Stimulated activated CD4-positive, alpha-beta T cell treated with anti-CD3 and anti-CD28 coated beads, Interleukin-4, amount 100 ng/mL, for 4 hours (primary cell): ENCODE measurements around the gene RTP5.

ENCODE experiments used
- DNase-seq, 2 experiments: peaks; one replicate each; pipeline ENCODE4 v3.0.0-alpha.2; 2020

RTP5 gene

DNA sequence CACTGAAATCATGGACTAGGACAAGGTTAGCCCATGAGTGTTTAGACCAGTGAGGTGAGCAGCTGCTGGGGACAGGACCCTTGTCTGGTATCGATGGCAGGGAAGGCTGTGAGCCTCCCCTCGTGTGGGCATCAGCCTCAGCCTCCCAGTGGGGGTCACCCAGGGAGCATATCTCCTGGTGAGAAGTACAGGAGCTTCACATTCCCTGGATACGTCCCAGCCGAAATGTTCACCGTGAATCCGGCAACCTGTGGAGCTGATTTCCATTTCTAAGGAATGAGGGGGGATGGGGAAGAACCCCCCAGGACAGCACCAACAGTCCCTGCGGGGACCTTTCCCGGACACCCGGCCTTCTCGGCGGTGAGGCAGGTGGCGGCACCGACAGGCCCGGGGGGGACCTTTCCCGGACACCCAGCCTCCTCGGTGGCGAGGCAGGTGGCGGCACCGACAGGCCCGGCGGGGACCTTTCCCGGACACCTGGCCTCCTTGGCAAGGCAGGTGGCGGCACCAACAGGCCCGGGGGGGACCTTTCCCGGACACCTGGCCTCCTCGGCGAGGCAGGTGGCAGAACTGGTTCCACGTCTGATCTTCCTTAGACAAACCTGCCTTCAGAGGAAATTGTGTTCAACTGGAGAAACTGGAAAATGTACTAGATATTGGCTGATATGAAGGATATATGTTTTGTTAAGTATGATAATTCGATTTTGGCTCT lies 21.2 kb downstream of the RTP5 start:
- no peak for DNase-seq

DNA sequence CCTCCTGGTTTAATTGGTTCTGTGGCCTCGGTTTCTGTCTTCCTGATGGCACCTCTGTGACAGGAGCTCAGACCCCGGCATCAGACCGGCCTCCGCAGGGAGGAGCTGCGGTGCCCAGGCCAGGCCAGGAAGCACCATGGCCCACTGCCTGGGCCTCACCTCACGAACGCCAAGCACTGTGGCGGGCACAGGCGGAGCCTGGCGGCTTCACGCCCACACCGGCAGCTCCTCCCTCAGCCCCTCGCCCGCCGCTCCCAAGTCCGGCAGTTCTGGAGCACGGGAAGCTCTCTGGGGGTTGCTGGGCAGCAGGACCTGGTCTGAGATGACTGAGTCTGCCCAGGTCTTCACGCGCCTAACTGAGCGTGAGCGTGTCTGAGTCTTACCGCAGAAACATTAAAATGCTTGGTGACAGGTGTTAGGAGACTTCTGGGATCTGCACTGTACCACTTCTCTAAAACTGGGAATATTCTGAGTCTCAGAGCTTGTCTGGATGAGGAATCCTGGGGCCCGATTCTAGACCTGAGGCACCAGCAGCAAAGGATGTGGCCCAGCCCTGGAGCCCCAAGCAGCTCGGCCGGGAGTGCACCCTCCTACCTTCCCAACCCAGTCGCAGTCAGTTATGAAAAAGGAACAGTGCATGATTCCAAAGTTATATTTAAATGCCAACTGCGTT lies 21.9 kb downstream of the RTP5 start:
- DNase-seq = no peak

DNA sequence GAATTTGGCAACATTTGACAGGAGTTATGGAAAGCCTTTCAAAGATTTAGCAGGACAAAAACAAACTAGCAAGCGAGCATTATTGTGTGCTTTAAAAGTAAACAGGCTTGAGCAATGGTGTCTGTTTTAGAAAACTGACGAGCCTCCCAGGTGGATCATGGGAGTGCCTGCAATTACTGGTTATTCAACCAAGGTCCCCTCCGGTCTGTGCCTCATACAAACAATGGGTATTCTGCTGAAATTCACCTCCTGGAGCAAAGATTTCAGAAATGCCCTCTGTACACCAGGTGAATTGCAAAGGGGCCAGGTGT lies 22.4 kb downstream of the RTP5 start:
- DNase-seq = no peak

DNA sequence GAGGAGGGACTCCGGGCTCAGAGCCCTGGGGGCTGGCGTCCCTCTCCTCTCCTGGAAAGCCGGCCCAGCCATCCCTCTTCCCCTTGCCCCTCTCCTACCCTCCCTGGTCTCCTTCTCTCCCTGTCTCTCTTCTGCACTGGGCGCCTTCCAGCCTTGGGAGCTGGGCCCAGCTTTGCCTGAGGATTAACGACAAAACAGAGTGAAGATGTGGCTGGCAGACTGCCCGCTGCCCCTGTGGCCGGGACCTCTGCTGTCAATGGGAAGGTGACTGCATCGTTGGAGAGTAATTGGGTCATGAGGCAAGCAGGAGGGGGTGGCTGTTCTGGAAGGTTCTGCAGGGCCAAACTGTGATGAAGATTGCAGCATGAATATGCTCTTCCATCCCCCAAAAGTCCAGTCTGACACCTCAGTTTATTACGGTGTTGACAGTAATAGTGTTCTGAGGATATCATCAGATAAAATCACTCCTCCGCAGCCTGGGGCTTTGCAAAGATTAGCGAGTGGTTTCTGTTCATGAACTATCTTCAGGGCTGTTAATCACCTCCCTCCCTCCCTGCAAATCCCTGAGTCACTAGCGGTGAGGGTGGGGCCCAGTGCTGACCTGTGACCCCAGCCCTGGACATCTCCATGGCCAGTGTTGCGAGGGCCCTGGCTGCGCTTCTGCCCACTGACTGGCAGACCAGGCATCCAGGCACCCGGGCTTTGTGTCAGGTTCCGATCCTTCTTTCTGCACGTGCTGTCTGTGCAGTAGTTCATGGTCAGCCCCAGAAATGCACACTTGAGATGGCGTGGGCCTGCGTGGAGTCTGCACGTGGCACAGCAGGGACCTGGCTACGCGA lies 23.0 kb downstream of the RTP5 start:
- DNase-seq = no peak

DNA sequence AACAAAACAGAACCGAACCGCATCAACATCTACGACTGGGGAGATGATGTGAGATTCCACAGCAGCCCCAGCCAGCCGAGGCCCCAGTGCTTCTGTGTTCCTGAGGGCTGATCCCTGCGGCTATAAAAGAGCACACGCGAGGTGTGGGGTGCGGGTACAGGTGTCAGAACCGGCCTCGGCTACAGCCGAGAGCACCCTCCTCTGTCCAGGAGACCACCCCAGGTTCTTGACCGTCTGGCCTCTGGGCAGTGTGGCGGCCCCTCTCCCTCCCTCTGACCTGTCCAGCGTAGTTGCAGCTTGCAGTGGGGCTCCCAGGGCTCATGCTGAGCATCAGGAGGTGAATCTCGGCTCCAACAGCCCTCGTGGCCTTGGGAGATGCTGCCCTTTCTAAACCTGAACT lies 23.7 kb downstream of the RTP5 start:
- DNase-seq = no peak

DNA sequence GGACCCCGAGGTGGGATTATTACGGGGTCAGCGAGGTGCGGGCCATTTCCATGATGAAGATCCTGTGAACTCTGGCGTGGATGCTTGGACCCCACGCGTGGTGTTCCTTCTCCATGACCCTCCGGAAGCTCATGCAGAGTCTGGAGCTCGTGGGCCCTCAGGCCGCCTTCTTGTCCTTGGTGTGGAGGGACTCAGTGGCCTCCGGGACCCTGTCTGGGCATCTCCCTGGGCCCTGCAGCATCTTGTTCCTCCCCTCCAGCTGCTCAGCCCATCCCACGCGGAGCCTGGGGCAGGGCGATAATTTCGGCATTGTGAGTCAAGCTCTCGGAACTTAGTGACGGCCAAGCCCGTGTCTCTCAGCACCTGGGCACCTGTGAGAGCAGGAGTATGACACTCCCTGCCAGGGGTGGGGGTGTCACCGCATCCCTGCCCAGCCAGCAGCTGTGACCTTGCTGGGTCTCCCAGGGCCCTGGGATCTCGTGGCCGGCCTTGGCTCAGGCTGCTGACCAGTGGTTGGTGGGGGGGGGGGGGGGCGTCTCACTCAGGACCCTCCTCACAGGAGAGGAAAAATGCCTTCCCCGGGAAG lies 24.6 kb downstream of the RTP5 start:
- DNase-seq = no peak

DNA sequence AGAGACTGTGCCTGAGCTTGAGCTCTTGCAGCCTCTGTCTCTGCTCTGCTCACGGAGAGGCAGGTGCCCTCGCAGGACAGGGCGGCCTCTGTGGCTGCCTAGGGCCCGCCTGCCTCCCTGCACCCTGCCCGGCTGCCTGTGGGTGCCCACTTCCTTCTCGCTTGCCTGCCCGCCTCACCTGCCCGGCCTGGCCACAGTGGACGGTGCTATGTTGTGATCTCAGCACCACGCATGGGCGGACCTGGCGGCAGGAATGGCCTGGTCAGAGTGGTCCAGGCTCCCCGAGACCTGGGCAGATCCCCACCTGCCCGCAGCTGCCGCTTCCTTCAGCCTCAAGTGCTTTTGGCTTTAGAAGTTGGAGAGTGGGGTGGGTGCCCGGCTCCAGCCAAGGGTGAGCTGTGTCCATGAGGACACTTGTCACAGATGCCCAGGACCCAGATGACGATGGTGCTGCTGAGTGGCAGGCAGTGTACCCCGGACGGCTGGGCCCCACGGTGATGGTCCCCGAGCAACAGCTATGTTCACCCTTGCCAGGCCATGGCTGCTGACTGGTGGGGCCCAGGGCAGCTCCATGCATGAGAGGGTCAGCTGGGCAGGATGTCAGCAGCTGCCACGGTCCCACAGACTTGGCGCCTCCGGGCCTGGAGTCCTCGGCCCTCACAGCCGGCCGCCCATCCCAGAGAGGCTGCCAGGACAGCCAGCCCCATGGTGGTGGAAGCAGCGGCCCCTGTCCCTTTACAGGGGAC lies 25.3 kb downstream of the RTP5 start:
- no peak for DNase-seq

DNA sequence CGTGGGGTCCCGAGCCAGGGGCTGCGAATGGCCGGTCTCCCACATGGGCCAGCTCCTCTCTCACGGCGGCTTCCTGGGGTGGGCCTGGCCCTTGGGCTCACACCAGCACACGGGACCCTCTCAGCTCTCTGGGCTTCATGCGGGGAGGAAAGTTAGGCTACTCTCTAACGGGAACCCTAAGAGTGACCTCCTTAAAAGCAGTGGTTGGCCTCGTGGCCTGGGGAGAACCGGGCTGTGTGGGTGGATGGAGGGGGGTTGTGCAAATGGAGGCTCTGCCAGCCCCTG lies 25.8 kb downstream of the RTP5 start:
- no peak for DNase-seq

DNA sequence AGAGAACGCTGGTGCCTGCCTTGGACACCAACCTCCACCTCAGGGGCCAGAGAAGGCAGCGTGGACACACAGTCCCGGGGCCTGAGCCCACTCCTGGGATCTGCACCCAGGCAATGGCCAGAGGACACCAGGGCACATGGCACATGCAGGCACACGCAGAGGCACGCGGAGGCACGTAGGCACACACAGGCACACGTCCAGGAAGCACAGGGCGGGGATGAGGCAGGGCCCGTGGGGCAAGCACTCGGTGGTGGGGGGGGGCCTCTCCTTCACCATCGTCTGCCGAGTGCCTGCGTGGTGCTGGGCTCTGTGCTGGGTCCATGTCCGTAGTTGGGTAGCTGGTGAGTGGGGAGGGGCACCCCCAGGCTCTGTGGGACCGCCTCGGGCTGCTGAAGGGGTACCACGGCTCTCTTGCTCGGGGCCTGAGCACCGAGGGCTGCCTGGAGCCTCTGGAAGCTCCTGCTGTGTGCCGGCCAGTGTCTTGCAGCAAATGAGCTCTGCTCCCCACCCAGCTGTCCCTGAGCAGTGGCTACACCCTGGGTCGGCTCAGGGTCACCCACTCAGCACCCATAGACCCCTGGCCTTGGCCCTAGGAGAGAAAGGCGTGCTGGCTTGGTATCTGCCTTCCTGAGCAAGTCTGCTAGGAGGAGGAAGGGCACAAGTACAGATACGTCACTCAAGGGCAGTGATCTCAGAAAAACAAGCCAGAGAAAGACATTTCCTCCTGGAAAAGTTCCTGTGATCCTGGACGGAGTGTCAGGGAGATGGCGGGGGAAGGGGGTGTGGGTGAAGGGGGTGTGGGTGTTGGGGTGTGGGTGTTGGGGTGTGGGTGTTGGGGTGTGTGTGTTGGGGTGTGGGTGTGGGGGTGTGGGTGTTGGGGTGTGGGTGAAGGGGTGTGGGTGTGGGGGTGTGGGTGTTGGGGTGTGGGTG lies 26.4 kb downstream of the RTP5 start:
- DNase-seq = peak in 1 of 2 experiments; percentile 30

DNA sequence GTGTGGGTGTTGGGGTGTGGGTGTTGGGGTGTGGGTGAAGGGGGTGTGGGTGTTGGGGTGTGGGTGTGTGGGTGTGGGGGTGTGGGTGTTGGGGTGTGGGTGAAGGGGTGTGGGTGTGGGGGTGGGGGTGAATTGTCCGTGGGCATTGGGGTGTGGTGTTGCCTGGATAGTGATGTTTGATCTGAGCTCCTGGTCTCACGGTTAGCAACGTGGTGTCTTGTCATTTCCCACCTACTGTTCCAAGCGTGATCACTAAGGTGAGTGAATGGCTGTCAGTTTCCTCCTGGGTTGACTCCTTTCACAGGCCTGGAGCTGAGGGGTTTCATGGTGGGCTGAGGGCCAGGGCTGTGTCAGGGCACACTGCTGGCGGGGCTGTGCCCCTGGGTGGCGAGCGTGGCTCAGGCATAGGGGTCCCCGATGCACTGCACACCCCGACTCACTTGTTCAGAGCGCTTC lies 27.2 kb downstream of the RTP5 start:
- DNase-seq = no peak

DNA sequence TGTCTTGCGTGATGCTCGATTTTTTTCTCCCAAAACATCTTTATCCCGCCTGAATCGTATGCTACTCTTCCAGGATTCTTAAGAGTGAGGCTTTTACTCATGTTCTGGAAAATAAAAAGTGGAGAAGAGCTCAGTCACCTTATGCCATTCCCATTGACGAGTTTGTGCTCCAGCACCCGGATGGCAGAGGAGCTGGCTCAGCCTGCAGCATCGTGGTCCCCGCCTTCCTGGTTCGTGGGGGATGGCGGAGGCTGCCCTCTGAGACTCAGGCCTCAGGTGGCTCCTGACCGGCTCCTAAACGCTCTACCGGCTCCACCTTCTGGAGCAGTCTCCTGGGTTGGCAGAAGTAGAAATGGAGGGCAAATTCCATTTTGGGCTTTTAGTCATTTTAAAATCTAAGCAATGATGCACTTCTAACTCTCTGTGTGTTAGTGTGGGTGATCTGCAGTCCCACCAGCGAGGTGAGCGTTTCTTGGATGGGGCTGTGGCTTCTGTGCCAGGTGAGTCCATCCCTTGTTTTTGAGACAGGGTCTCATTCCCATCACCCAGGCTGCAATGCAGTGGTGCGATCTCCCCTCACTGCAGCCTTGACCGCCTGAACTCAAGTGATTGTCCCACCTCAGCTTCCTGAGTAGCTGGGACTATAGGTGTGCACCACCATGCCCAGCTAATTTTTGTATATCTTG lies 27.8 kb downstream of the RTP5 start:
- no peak for DNase-seq

DNA sequence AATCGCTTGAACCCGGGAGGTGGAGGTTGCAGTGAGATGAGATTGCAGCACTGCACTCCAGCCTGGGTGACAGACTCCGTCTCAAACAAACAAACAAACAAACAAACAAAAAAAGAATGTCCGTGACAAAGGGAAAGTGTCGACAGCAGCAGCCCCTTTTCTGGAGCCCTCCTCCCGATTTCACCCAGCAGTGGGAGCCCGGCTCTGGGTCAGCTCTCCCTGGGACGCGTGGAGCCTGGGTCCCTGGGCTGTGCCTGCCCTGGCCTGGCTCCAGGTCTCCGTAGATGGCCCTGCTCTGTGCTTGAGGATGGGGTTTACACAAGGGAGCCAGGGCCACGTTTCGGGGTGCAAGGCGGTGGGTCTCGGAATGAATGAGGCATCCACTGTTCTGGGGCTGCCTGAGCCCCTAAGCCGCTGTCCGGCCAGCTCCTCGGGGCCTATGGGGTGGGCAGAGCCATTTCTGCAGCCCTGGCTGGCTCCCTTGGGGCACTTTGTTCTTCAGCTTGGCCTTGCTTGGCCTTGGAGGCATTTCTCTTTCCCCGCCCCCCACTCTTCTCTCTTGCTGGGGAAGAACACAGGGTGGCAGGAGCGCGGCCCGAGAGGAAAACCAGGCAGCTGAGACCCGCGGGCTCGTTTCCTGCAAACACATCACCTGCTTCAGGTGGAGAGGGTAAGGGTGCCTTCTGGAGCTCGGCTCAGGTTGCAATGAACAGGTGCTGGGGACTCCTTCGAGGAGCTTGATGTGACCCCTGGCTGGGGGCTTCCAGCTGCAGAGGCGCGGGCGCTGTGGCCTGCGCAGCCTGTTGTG lies 29.1 kb downstream of the RTP5 start:
- no peak for DNase-seq

DNA sequence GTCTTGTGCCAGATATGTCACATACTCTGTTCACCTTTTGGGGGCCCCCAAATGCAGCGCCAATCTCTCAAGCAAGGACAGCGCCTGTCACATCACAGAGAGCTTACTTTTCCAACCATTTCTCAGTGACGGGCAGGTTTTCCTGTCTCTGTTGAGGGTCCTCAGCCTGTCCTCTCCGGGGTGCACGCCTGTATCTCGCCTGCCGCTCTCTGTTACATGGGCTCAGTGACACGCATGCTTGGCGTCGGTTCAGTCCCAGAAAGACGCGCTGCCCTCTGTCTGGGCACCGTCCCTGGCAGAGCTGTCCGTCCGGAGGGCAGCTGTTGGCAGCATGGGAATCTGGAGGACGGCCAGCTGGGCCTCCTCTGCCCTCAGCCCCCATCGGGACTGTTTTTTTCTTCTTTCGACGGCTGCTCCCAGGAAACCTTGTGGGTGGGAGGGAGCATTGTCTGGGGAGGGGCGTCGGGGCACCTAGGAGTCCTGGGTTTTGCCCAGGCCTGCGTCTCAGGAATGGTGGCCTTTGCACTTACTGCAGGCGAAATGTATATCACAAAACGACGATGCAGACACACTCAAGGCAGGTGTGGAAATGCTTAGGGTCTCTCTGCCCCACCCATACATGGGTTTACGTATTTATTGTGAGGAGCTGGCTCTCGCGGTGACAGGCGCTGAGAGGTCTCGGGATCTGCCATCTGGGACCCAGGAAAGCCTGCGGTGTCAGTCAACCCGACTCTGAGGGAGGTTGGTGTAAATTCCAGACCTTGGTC lies 30.9 kb downstream of the RTP5 start:
- DNase-seq = no peak

DNA sequence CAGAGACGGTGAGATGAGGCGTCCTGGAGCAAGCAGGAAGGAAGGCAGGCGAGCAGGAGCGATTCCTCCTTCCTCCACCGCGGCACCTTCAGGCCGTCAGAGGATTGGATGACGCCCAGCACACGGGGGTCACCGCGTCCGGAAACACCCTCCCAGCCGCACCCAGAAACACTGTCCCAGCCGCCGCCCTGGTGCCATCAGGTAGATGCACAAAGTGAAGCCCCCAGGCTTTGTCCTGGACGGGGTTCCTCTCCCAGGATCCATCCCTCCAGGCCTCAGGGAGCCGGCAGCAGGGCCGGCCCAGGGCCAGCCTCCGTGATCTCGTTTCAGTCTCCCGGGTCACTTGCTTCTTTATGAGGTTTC lies 31.5 kb downstream of the RTP5 start:
- no peak for DNase-seq

DNA sequence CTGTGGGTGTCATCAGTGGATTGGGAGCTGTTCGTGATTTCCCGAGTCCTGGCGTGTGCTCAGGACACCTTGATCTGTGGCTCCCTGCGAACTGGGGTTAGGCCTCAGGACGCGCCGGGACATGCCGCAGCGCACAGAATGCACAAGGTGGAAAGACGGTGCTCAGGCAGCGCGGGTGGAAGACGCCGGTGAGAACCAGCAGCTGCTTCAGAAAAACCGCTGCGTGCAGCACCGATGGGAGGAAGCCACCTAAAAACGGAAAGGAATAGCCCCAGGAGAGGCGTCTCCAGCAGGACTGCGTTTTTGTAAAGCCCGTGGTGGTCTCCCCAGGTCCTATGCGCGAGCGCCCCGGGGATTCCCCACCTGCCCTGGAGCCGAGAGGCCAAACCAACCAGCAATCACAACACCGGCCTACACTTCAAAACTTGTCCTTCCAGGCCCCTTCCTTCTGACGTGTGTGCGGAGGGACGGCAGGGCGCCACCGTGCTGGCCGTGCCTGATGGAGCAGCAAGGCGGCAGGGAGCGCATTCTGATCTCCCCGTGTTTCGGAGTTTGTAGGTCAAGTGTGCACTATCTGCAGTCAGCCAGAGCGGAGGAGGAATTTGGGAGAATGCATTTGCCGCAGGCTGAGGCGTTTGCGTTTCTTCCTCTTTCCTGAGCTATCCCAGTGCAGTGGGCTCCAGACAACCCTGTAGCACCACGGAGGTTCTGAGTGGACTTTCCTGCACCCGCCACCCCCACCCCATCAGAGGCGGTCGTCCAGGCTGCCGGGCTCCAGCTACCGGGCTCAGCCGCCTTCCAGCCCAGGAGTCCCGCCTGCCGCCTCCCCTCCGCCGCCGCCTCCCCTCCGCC lies 32.2 kb downstream of the RTP5 start:
- DNase-seq = no peak

DNA sequence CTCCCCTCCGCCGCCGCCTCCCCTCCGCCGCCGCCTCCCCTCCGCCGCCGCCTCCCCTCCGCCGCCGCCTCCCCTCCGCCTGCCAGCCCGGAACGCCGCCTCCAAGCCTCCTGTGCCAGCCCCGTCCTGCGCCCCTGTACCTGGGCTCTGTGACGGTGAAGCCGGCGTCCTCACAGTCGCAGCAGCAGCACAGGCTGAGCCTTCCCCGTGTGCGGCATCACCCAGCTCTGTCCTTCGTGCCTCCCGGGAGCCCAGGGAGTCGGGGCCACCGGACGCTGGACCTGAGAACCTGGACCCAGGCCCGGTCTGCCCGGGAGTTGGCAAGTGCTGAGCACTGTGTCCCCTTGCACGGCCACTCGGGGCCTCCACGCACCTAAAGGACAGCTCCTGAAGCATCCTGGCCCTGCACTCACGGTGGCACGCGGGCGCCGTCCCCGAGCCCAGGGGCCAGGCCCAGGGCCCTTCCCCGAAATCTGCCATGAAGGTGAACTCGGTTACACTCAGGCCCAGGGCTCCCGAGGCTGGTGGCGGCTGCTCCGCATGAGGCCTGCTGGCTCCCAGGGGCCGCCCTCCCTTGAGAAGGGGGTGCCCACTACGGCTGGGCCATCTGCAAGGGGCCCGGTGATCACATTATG lies 32.9 kb downstream of the RTP5 start:
- DNase-seq = no peak

DNA sequence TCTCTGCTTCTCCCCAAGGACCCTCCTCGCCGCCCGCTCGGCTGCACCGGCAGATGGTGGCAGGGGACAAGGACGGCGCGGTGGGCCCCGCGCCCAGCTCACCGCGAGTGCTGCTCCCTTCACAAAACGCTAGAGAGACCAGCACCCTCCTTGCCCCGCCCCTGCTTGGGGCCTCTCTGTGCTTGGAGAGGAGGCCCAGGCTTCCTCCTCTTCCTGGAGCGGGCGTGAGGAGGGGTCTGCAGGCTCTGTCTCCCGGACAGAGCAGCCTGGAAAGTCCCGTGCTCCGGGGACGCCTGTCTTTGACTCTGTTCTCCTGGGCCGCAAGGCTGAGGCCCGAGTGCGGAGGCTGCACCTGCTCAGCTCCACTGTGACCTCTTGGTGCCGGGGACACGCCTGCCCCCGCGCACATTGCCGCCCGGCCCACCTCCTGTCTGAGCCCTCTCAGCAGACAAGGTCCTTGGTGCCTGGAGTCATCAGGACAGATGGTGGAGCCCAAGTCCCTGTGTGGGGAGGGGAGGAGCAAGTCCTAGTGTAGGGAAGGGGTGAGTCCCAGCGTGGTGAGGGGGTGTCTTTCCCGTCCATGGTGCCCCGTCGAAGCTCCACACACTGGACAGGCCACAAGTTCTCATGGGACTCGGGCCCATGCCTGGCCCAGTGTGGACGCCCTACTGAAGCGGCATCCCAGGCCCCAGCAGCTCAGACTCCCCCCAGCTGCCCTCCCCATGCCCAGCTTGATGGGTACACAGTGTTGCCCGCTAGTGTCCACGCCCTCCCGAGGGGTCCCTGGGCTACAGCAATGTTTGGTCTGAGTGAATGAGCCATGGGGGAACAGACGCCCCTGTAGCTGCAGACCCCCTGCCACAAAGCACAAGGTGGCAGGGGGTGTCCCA lies 33.8 kb downstream of the RTP5 start:
- no peak for DNase-seq
